LNCAP (cell line): Measurements from ENCODE around the gene CSGALNACT2.

Experiments
- CTCF ChIP-seq: fragments of 450-650 bp; IDR thresholded peaks from 2 replicates; pipeline ENCODE4 v1.5.1; 2017; ENCODE audit warnings: mild to moderate bottlenecking

CSGALNACT2 gene

GRCh38 chr10:43135656-43136055, 2.6 kb upstream of the CSGALNACT2 start:
- no peak for TF ChIP-seq CTCF

GRCh38 chr10:43136432-43136831, 1.8 kb upstream of the CSGALNACT2 start:
- no peak for TF ChIP-seq CTCF

- TF ChIP-seq CTCF: no peak
These were observed 1.1 kb upstream of the CSGALNACT2 start for GRCh38 chr10:43136995-43137716.

GRCh38 chr10:43137717-43138020, 576 bp upstream of the CSGALNACT2 start:
- TF ChIP-seq CTCF: no peak

- no peak for TF ChIP-seq CTCF
These were observed 554 bp downstream of the CSGALNACT2 start for GRCh38 chr10:43138757-43139241.

GRCh38 chr10:43141421-43141820, 3.2 kb downstream of the CSGALNACT2 start:
- TF ChIP-seq CTCF: no peak

- no peak for TF ChIP-seq CTCF
These were observed 7.1 kb downstream of the CSGALNACT2 start for GRCh38 chr10:43145311-43145710.

- TF ChIP-seq CTCF: no peak
These were observed 13.1 kb downstream of the CSGALNACT2 start for GRCh38 chr10:43151371-43151770.
